NCI-H510A treated with DMSO at 0.1 percent for 48 hours (cell line): ENCODE measurements around the gene AUTS2.

ENCODE experiments used
- DNase-seq: peaks from one replicate; lab custom pipeline; 2025; lab: John Stamatoyannopoulos, UW

AUTS2 gene

DNA sequence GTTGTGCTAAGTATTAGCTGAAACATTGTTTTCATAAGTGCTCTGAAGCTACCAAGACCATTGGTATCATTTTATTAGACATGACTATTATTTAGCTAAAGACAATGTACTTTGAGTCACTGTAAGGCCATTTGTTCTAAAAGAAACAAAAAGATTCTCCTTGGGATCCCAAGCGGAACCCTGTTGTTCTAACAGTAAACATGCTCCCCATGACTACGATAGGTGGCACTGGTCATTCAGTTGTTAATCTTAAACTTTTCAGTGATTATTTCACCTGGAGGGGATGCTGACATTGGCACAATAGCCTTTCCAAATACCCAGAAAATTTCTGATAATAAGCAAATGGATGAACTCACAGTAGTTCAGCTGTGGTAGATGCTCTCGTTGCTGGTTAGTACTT, 715.0 kb downstream of the AUTS2 start:
- no peak for DNase-seq

DNA sequence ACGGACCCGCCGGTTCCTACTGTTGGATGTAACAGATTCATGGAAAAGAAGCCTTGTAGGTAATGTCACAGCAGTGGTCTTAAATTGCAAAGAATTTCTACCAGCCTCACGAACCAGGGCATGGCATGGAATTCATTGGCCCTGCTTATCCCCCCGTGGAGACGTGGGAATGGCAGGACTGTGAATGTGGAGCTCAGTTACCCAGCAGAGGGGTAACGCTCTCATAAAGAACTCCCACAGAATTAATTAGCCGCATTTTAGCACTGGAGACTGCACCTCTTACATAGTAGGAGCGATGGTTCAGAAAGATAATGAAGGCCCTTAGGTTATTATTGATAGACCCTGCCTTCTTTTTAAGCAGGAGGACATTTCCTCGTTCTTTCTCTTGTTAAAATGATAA, 715.4 kb downstream of the AUTS2 start:
- DNase-seq: no peak

DNA sequence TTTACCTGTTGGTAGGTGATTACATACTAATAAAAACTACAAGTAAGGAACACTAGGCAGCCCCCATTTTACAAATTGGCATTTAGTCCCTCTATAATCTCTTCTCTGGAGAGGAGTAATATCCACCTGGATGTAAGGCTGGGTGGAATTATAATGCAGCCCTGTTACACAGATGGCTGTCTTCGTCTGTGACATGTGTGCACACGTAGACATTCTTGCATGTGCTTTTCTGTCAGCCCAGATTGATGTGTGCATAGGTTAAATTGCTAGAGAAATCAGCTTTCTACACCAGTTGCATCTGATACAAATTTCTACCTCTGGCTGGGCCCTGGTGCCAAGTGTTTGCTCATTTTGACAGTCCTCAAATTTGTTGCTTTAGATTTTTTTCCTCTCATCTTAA, 715.9 kb downstream of the AUTS2 start:
- DNase-seq: no peak

DNA sequence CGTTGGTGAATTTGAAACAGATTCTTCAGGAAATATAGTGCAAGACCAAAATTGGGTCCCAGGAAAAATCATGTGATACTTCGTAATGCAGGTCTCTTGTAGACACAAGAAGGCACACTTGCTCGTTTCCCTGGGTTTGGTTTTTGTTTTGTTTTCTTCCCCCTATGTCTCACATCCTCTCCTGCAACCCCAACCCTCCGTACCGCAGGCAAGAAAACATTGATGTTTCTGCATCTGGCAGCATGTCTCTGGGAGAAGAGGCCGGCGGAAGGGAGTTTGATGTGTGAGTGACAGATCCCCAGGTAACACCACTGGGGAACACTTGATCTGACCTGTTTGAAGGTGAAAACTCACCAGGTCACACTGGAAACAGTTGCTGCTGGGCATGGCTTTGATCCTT, 718.5 kb downstream of the AUTS2 start:
- no peak for DNase-seq

DNA sequence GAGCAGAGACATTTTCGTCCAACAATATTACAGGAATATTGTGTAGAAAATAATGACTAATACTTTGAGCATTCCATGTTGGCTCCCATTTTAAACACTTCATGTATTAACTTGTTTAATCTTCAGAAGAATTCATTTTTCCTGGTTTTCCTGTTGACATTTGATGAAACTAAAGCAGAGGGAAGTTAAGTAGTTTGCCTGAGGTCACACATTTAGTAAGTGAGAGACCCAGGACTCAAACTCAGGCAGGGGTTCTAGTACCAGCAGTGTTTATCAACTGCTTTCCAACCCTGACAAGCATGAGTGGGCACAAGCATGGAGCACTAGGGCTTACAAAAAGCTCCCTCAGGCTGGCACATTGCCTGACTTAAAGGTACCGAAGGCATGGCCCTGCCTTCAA, 719.1 kb downstream of the AUTS2 start:
- DNase-seq: no peak

DNA sequence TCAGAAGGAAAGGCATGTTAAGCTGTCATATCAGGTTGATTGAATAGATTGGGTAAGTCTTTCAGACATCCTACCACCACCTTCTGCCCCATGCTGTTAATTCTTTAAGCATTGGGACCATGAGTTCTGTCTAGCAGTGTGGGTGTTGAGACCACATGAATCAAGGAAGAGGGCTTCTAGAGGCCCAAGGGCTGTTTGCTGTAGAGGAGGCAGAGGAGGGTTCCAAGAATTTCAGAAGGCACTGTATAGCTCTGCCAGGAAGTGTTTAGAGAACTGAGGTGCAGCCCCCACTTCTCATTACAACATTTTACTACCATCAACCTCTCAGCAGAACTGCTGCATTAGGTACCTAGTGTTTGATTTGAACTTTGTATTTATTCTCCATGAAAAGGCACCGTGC, 720.2 kb downstream of the AUTS2 start:
- no peak for DNase-seq

DNA sequence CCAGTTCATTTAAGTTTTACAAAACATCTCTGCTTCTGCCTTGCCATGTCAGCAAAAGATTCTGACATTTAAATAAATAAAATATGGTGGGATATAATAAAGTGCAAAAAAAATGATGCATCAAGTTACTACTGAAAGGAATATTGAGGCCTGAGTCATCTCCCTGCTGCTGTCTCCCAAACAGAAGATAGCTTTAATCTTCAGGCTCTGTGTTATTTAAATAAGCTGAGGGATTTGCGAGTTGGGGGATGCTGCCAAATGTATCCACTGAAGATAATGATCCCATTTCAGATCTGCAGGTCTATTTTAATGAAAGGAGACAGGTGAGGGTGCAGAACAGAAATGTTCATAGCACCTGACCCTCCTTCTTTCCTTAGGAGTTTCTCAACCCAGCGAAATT, 720.8 kb downstream of the AUTS2 start:
- no peak for DNase-seq

GRCh38 chr7:70321016-70321590, 722.8 kb downstream of the AUTS2 start:
- DNase-seq: no peak

- no peak for DNase-seq
Measured at GRCh38 chr7:70322856-70323255, 724.6 kb downstream of the AUTS2 start.

DNA sequence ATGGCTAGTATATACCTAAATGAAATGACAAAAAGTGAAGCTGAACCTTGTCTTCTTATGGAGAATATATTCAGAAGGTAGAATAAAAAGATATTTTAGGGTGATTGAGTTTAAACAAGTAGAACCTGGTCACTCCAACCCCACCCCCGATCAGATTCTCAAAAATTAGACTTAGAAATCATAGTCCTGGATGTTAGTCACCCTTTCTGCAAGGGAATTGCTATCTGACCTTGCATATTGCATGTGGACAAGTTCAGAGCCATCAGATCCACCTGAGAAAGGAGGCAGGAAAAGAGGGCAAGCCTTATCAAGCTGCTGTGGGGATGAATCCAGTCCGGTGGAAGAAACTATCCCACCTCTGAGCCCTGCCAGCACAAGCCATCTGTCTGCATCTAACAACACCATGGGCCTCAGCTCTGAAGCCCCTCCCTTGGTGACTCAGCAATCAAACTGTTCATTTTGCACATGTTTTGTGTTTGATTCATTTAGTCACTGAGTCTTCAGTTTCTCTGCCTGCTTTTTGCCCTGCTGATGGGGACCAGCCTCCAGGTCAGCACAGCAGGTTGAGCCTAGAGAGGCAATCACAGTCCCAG, 727.3 kb downstream of the AUTS2 start:
- no peak for DNase-seq

DNA sequence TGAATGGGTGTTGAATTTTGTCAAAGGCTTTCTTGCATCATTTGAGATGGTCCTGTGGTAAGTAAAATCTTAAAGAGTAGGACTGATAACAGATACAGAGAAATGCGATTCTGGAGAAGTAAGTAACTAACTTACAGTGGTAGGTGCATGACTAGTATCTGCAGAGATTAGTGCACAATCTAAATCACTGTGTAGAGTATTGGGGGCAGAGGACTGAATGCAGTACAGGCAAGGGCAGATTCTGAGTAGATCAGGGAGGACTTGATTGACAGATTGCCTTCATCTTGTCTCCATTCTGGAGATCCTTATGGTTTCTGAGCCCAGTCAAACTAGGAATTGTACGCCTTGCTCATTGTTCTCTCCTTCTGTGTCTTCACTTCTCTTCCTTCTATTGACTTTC, 736.0 kb downstream of the AUTS2 start:
- DNase-seq: no peak

DNA sequence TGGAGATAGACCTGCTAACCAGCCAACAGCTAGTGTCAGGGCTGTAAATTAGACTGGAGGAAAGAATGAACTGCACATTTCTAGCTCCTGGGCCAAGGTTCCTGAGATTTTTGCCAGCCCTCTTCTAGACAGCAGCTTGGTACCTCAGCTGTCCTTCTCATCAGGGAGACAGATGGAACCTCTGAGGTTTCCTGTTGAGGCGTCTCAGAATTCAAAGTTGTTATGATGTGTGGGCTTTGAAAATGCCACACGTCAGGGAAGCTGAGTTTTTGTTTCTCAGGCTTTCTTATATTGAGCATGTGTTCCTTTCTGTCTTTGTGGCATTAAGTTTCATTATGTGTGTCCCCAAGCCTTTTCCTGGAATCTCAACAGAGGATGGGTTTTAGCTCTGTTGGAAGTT, 736.6 kb downstream of the AUTS2 start:
- no peak for DNase-seq

DNA sequence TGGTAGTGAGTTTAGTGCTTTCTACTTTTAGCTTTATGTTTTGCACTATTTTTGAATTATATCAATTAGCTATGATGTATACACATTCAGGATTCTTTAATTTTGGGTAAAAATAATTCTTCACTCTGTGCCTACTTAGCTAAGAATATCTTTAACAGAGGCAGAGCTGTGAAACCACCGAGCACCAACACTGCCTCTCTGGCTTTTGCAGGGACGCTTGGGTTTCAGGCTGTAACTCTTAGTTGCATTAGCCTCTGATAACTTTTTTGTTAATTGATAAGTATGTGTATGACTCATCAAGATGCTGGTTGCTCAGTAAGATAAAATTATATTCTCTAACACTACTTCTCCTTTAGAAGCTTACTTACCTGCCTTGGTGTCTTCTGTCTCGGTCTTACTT, 738.3 kb downstream of the AUTS2 start:
- DNase-seq: no peak

DNA sequence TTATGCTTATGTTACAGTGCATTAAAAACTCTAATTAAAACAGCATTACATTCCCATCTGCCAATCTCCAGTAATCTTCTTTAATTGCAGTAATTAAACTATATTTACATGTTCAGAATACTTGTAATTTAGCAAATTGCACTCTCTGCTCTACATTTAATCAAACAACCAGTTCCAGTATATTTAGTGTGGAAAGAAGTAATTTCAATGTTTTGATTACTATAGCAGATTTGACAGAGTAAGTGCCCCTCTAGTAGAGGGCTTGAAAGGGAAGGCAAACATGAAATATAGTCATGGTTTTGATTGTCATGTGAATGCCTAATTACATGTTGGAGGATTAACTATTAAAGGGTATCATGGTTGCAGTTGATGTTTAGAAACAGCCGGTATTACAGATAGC, 739.7 kb downstream of the AUTS2 start:
- DNase-seq: no peak

DNA sequence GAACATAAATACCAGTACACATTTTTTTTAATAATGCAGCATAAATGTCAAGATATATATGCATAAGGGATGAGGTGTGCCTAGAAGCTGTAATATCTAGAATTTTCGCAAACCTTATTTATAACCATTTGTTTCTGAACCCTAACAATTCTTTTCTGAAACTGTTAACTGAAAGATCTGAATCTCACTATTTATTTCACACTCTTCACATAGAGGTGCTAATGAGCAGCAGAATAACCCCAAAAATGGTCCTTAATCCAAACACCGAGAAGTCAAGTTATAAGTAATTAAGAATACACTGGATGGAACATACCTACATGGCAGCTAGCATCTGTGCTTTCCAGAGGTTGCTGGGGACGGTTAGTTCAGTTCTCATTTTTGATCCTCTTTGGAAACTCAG, 742.0 kb downstream of the AUTS2 start:
- no peak for DNase-seq

- no peak for DNase-seq
Measured at GRCh38 chr7:70341446-70341845, 743.2 kb downstream of the AUTS2 start.

DNA sequence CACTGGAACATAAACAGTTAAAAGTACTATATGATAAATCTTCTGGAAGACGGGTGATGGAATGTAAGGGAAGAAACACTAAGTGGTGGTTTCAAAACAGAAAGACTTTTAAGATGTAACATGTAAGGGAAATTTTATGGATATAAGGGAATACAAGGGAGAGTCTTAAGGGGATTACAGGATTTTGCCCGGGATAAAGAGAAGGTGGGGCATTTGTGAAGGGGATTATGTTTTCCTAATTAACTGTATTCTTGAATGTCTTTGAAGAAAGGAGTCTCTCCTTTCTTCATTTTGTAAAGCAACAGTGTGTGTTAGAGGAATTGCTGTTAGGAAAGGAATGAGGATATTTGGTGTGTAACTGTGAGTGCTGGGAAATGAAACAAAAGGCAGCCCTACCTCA, 745.2 kb downstream of the AUTS2 start:
- DNase-seq: no peak

DNA sequence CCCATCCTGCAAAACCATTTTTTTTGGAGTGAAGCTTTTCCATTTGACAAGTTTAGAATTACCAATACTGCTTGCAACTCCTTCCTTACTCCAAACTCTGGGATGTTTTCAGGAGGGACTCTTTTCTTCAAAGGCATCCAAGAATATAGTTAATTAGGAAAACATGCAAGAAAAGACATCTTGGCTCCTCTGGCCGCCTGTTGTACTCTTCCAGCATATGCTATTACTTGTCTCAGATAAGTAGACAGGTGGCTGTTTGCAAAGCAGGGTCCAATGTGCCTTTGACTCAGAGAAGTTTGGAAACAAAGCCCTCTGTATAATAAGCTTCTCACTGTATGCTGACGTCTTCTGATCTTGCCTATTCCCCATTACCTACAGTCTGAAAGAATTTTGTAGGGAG, 746.5 kb downstream of the AUTS2 start:
- no peak for DNase-seq

DNA sequence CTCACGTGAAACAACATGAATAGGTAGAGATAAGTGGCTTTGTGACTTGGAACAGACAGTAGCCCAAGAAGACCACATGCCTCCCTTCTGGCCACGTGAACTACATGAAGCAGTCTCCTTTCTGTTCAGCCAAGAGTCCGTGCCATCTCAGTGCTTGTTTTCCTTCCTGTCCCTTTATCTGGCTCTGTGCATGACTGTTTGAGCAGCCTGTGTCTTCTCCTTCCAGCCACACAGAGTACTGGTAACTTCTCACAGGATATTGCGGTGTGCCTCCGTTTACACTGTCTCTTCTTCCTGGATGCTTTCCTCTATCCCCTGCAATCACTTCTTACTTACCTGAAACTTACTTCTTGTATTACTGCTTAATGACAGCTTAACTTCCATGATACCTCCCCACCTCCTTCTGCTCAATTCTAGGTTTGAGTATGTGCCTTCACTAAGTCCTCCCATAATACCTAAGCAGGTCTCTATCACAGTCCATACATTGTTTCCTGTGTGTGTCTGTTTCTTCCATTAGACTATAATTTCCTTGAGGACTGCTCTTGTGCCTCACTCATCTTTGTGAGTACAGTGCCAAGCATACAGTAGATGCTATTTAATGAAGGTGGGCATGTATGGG, 748.7 kb downstream of the AUTS2 start:
- DNase-seq: no peak

- no peak for DNase-seq
Measured at GRCh38 chr7:70347463-70348254, 749.4 kb downstream of the AUTS2 start.

DNA sequence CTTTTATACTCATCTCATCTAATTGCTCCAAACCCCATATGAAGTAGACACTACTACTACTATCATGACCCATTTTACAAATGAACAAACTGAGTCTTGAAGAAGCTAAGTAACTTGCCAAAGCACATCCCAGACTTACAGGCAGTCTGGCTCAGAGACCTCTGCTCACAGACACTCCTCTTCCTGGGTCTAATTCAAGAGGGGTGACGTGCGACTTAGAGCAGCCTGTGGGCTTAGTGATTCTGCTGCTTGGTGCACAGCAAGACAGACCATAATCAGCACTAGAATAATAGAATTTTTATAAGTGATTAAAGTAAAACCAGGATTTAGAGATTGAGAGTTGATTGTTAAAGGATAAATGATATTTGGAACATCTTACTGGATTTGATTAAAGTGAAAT, 750.8 kb downstream of the AUTS2 start:
- no peak for DNase-seq

DNA sequence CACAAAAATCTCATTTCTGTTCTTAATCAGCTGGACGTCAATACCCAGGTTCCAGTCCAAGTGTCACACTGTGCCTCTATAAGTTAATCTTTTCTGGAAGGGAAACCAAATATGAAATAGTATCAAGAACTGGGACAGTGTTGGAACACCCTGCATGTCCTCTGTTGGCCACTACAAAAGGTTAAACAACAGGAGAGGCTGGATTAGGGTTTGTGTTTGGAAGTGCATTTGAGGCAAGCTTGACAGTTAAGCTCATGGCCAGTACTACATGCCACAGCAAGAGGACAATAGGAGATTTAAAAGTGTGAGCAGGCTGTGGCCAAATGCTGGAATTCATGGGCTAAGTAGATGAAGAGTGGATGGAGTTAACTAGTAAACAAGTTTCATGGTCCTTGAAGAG, 751.5 kb downstream of the AUTS2 start:
- DNase-seq: no peak

- no peak for DNase-seq
Measured at GRCh38 chr7:70352088-70352487, 753.8 kb downstream of the AUTS2 start.
